Measurements from ENCODE around the gene HSPE1. TPM values are rescaled to one million over a fixed set of nuclear protein-coding genes. Genes with fewer than 3 reads are reported as not detected.
A peak's percentile ranks its signal among the peaks of the same experiment; 100 is the strongest.
"Not testable (repeated sequence)": the region's sequence is repeated elsewhere in the genome, so short reads cannot be mapped to it uniquely, and the experiment has no call there.

Gene HSPE1
- total and polyA plus RNA-seq, 5 donors from 2014 or later: 90.4 to 133 (median 112) TPM

- DNase-seq; H3K27ac ChIP-seq (ENCODE audit: insufficient read depth, low read length, poor library complexity, severe bottlenecking); H3K27me3 ChIP-seq (ENCODE audit: control insufficient read depth, insufficient read depth, low read length); ATAC-seq (ENCODE audit: low read depth in 2 of 2); H3K27ac Mint-ChIP-seq; H3K4me1 ChIP-seq (ENCODE audit: control insufficient read depth, insufficient read depth, low read length, poor library complexity, severe bottlenecking); H3K4me3 ChIP-seq (ENCODE audit: low read depth, low read length); H3K27me3 Mint-ChIP-seq; H3K4me1 Mint-ChIP-seq; H3K4me3 Mint-ChIP-seq: not testable (repeated sequence)
- H3K36me3 Mint-ChIP-seq: peaks cover 42% of the 10 kb centered on the region
- Histone ChIP-seq H3K9me3 (ENCODE audit: control insufficient read depth in 2 of 2, low read length in 2 of 2) (peaks cover 6 to 20% of the 10 kb centered on the region in 2 experiments), H3K36me3 (ENCODE audit: control insufficient read depth, insufficient read depth, low read length) (peaks cover 57% of the 10 kb centered on the region)
- peaks cover 0 to 12% (median 0%) of the 10 kb centered on the region in 7 donors for H3K9me3 Mint-ChIP-seq
Measured at GRCh38 chr2:197484248-197484647, 15.9 kb upstream of the HSPE1 start.

GRCh38 chr2:197486175-197486574 is 14.0 kb upstream of the HSPE1 start:
- peaks cover 6 to 20% of the 10 kb centered on the region in 2 experiments for H3K9me3 ChIP-seq (ENCODE audit: control insufficient read depth in 2 of 2, low read length in 2 of 2)
- Mint-ChIP-seq H3K9me3 (peaks cover 0 to 10% (median 0%) of the 10 kb centered on the region in 7 donors), H3K27ac (no peak overlapping the region), H3K36me3 (peaks cover 39% of the 10 kb centered on the region), H3K4me3 (no peak overlapping the region), H3K4me1 (peaks cover 0 to 8% (median 3%) of the 10 kb centered on the region in 4 donors), H3K27me3 (no peaks in the 10 kb centered on the region)
- no peak for DNase-seq
- H3K4me1 ChIP-seq (ENCODE audit: control insufficient read depth, insufficient read depth, low read length, poor library complexity, severe bottlenecking): no peaks in the 10 kb centered on the region
- H3K36me3 ChIP-seq (ENCODE audit: control insufficient read depth, insufficient read depth, low read length): peaks cover 60% of the 10 kb centered on the region
- no peaks in the 10 kb centered on the region for H3K27me3 ChIP-seq (ENCODE audit: control insufficient read depth, insufficient read depth, low read length)
- no peak for ATAC-seq (ENCODE audit: low read depth in 2 of 2)
- no peak overlapping the region for H3K27ac ChIP-seq (ENCODE audit: insufficient read depth, low read length, poor library complexity, severe bottlenecking)
- no peak overlapping the region for H3K4me3 ChIP-seq (ENCODE audit: low read depth, low read length)

DNA sequence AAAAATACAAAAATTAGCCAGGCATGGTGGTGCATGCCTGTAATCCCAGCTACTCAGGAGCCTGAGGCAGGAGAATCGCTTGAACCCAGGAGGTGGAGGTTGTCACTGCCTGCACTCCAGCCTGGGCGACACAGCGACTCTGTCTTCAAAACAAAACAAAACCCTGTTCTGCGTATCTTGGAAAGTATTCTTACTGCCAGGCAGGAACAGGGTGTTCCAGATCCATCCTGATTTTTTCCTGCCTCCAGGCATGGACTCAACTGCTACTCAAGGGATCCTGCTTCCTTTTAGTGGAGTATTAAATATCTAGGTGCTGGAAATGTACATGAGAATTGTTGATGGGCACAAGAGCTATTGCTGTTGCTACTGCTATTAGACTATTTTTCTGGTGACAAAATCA is 12.8 kb upstream of the HSPE1 start:
- peaks cover 63% of the 10 kb centered on the region for H3K36me3 ChIP-seq (ENCODE audit: control insufficient read depth, insufficient read depth, low read length)
- H3K27me3 Mint-ChIP-seq: no peaks in the 10 kb centered on the region
- peaks cover 45% of the 10 kb centered on the region for H3K36me3 Mint-ChIP-seq
- no peak for ATAC-seq (ENCODE audit: low read depth in 2 of 2)
- H3K4me3 Mint-ChIP-seq: no peak overlapping the region
- no peak overlapping the region for H3K4me3 ChIP-seq (ENCODE audit: low read depth, low read length)
- peaks cover 0 to 9% (median 0%) of the 10 kb centered on the region in 7 donors for H3K9me3 Mint-ChIP-seq
- no peak overlapping the region for H3K27ac ChIP-seq (ENCODE audit: insufficient read depth, low read length, poor library complexity, severe bottlenecking)
- DNase-seq: no peak
- no peaks in the 10 kb centered on the region for H3K4me1 ChIP-seq (ENCODE audit: control insufficient read depth, insufficient read depth, low read length, poor library complexity, severe bottlenecking)
- peaks cover 6 to 19% of the 10 kb centered on the region in 2 experiments for H3K9me3 ChIP-seq (ENCODE audit: control insufficient read depth in 2 of 2, low read length in 2 of 2)
- no peaks in the 10 kb centered on the region for H3K27me3 ChIP-seq (ENCODE audit: control insufficient read depth, insufficient read depth, low read length)
- H3K27ac Mint-ChIP-seq: no peak overlapping the region
- peaks cover 0 to 13% (median 5%) of the 10 kb centered on the region in 4 donors for H3K4me1 Mint-ChIP-seq

GRCh38 chr2:197495433-197496134 is 4.6 kb upstream of the HSPE1 start:
- ATAC-seq (ENCODE audit: low read depth in 2 of 2) (no peak), DNase-seq (no peak)
- Histone ChIP-seq H3K9me3 (ENCODE audit: control insufficient read depth in 2 of 2, low read length in 2 of 2) (no peaks in the 10 kb centered on the region), H3K4me3 (ENCODE audit: low read depth, low read length) (peak overlapping the region; percentile 89), H3K27me3 (ENCODE audit: control insufficient read depth, insufficient read depth, low read length) (no peaks in the 10 kb centered on the region), H3K4me1 (ENCODE audit: control insufficient read depth, insufficient read depth, low read length, poor library complexity, severe bottlenecking) (peaks cover 32% of the 10 kb centered on the region), H3K27ac (ENCODE audit: insufficient read depth, low read length, poor library complexity, severe bottlenecking) (no peak overlapping the region), H3K36me3 (ENCODE audit: control insufficient read depth, insufficient read depth, low read length) (peaks cover 58% of the 10 kb centered on the region)
- peak overlapping the region in 1 of 4 donors; percentile 96 for H3K4me3 Mint-ChIP-seq
- peaks cover 22 to 57% (median 41%) of the 10 kb centered on the region in 4 donors for H3K4me1 Mint-ChIP-seq
- peaks cover 7% of the 10 kb centered on the region for H3K27me3 Mint-ChIP-seq
- no peaks in the 10 kb centered on the region for H3K9me3 Mint-ChIP-seq
- H3K27ac Mint-ChIP-seq: peak overlapping the region; percentile 11 to 94 (median 14)
- peaks cover 26% of the 10 kb centered on the region for H3K36me3 Mint-ChIP-seq

DNA sequence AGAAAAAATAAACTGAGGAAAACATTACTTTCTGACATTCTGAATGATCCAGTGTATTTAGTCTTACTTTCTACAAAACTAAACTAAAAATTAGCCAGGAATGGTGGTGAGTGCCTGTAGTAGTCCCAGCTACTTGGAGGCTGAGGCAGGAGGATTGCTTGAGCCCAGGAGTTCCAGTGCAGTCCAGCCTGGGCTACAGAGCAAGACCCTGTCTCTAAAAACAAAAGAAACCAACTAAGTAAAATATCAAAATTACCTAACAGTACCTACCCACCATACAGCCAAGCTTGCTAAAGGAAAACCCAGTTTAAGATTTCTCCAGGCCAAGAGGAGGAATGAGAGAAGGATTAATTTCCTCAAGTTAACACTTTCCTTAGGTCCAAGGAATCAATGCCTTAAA is 3.5 kb upstream of the HSPE1 start:
- Mint-ChIP-seq H3K4me3 (peak overlapping the region; percentile 55 to 98 (median 94)), H3K27ac (peak overlapping the region in 2 of 3 donors; percentile 94 to 98), H3K9me3 (no peaks in the 10 kb centered on the region), H3K27me3 (peaks cover 7% of the 10 kb centered on the region), H3K36me3 (peaks cover 23% of the 10 kb centered on the region), H3K4me1 (peaks cover 28 to 65% (median 44%) of the 10 kb centered on the region in 4 donors)
- H3K4me3 ChIP-seq (ENCODE audit: low read depth, low read length): peak overlapping the region; percentile 89
- peaks cover 43% of the 10 kb centered on the region for H3K4me1 ChIP-seq (ENCODE audit: control insufficient read depth, insufficient read depth, low read length, poor library complexity, severe bottlenecking)
- H3K9me3 ChIP-seq (ENCODE audit: control insufficient read depth in 2 of 2, low read length in 2 of 2): no peaks in the 10 kb centered on the region
- no peak for DNase-seq
- no peak for ATAC-seq (ENCODE audit: low read depth in 2 of 2)
- H3K27me3 ChIP-seq (ENCODE audit: control insufficient read depth, insufficient read depth, low read length): no peaks in the 10 kb centered on the region
- peak overlapping the region; percentile 52 for H3K27ac ChIP-seq (ENCODE audit: insufficient read depth, low read length, poor library complexity, severe bottlenecking)
- peaks cover 49% of the 10 kb centered on the region for H3K36me3 ChIP-seq (ENCODE audit: control insufficient read depth, insufficient read depth, low read length)

- Mint-ChIP-seq H3K27ac (peak overlapping the region; percentile 78 to 98 (median 94)), H3K9me3 (no peaks in the 10 kb centered on the region), H3K27me3 (peaks cover 7% of the 10 kb centered on the region), H3K36me3 (peaks cover 25% of the 10 kb centered on the region), H3K4me3 (peak overlapping the region; percentile 93 to 98 (median 95)), H3K4me1 (peaks cover 32 to 70% (median 49%) of the 10 kb centered on the region in 4 donors)
- no peaks in the 10 kb centered on the region for H3K9me3 ChIP-seq (ENCODE audit: control insufficient read depth in 2 of 2, low read length in 2 of 2)
- H3K27me3 ChIP-seq (ENCODE audit: control insufficient read depth, insufficient read depth, low read length): no peaks in the 10 kb centered on the region
- H3K36me3 ChIP-seq (ENCODE audit: control insufficient read depth, insufficient read depth, low read length): peaks cover 43% of the 10 kb centered on the region
- peak overlapping the region; percentile 89 for H3K4me3 ChIP-seq (ENCODE audit: low read depth, low read length)
- no peak for DNase-seq
- H3K4me1 ChIP-seq (ENCODE audit: control insufficient read depth, insufficient read depth, low read length, poor library complexity, severe bottlenecking): peaks cover 50% of the 10 kb centered on the region
- peak overlapping the region; percentile 98 for H3K27ac ChIP-seq (ENCODE audit: insufficient read depth, low read length, poor library complexity, severe bottlenecking)
- no peak for ATAC-seq (ENCODE audit: low read depth in 2 of 2)
Measured at GRCh38 chr2:197497326-197497725, 2.9 kb upstream of the HSPE1 start.

GRCh38 chr2:197498235-197498936 is 1.8 kb upstream of the HSPE1 start:
- Histone ChIP-seq H3K4me3 (ENCODE audit: low read depth, low read length) (peak overlapping the region; percentile 89), H3K4me1 (ENCODE audit: control insufficient read depth, insufficient read depth, low read length, poor library complexity, severe bottlenecking) (peaks cover 57% of the 10 kb centered on the region), H3K9me3 (ENCODE audit: control insufficient read depth in 2 of 2, low read length in 2 of 2) (no peaks in the 10 kb centered on the region), H3K36me3 (ENCODE audit: control insufficient read depth, insufficient read depth, low read length) (peaks cover 35% of the 10 kb centered on the region), H3K27me3 (ENCODE audit: control insufficient read depth, insufficient read depth, low read length) (no peaks in the 10 kb centered on the region), H3K27ac (ENCODE audit: insufficient read depth, low read length, poor library complexity, severe bottlenecking) (peak overlapping the region; percentile 98)
- Mint-ChIP-seq H3K36me3 (peaks cover 20% of the 10 kb centered on the region), H3K27me3 (peaks cover 7% of the 10 kb centered on the region), H3K9me3 (no peaks in the 10 kb centered on the region), H3K4me1 (peaks cover 38 to 73% (median 51%) of the 10 kb centered on the region in 4 donors), H3K4me3 (peak overlapping the region; percentile 93 to 98 (median 95)), H3K27ac (peak overlapping the region; percentile 78 to 98 (median 94))
- ATAC-seq (ENCODE audit: low read depth in 2 of 2) (no peak), DNase-seq (peak in 1 of 3 donors; percentile 9)
